Adrenal gland (tissue), 5 donors: ENCODE data around the gene IFNAR1.

ENCODE experiments used
- CTCF ChIP-seq, 6 experiments: fragments of 450-650 bp in 4 of 6; fragments of 200-600 bp in 2 of 6; sonication (generic) in 1 of 6; IDR thresholded peaks; 1 replicate in 5 of 6; 2 replicates in 1 of 6; pipeline versions ENCODE4 v1.5.1 to v1.8.0; 2016 to 2021; ENCODE audit warnings: antibody characterized with exemption in 6 of 6, mild to moderate bottlenecking in 2 of 6, moderate library complexity in 1 of 6
- POLR2A ChIP-seq, 2 donors: fragments of 450-650 bp; IDR thresholded peaks; one replicate each; pipeline ENCODE4 v1.6.1; 2017; ENCODE audit warnings: antibody characterized with exemption in 2 of 2, mild to moderate bottlenecking in 2 of 2, moderate library complexity in 1 of 2
- donor health status: DM: no; HTN: no; CAD: no.

- TF ChIP-seq CTCF (IDR thresholded peaks at IDR 0.05) (no peak), POLR2A (IDR thresholded peaks at IDR 0.05) (no peak)
Observed at GRCh38 chr21:33293136-33293535, 31.6 kb upstream of the IFNAR1 start.
